C4-2B (cell line): ENCODE measurements around the gene UBD.

ENCODE experiments used
- H3K27ac ChIP-seq: fragments of 450-650 bp; 2 replicates; pipeline ENCODE4 v1.5.1; 2017
- CTCF ChIP-seq: fragments of 450-650 bp; conservative IDR thresholded peaks from 2 replicates; pipeline ENCODE4 v1.5.1; 2017; ENCODE audit warnings: mild to moderate bottlenecking
- ZFX ChIP-seq: fragments of 450-650 bp; IDR thresholded peaks from 2 replicates; pipeline ENCODE4 v1.6.1; 2017

UBD gene

DNA sequence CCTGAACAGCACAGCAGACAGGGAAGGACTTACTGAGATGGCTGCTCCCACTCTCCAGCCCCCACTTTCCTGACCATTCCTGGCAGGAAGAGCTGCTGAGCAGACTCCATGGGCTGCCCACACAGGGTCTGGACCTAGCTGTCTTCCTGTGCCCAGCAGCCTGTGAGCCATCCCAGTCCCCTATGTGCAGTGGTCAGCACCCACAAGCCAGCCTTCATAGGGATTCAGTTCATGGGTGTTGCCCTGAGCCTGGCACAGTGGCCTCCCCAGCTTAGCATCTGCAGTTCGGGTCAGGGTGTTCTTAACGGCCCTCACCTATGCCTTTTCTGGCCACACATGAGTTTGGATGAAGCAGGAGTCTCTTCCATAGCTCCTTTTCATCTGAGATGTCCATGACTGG, 32.0 kb downstream of the UBD start:
- H3K27ac ChIP-seq, result no peak overlapping the region
- no peak for TF ChIP-seq ZFX
- TF ChIP-seq CTCF, result no peak

- H3K27ac ChIP-seq, result no peak overlapping the region
- TF ChIP-seq ZFX, result no peak
- TF ChIP-seq CTCF, result no peak
Observed at GRCh38 chr6:29527126-29527525, 32.4 kb downstream of the UBD start.

DNA sequence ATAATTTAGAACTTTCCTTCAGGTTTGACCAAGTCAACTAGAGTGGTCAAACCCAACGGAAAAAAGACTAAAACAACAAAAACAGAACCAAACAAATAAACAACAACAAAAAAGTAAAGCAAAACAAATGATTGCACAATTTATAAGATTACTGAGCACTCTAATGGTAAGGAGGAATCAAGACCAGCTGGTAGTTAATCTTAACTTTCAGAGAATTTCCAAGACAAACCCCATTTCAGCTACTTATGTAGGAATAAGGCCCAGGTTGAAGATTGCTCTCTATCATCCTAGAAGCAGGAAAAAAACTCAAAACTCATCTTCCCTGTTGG, 34.3 kb downstream of the UBD start:
- H3K27ac ChIP-seq, result no peak overlapping the region
- TF ChIP-seq ZFX (no peak), CTCF (no peak)

- H3K27ac ChIP-seq, result no peak overlapping the region
- TF ChIP-seq CTCF, result no peak
- TF ChIP-seq ZFX, result no peak
Observed at GRCh38 chr6:29524444-29525310, 34.9 kb downstream of the UBD start.

DNA sequence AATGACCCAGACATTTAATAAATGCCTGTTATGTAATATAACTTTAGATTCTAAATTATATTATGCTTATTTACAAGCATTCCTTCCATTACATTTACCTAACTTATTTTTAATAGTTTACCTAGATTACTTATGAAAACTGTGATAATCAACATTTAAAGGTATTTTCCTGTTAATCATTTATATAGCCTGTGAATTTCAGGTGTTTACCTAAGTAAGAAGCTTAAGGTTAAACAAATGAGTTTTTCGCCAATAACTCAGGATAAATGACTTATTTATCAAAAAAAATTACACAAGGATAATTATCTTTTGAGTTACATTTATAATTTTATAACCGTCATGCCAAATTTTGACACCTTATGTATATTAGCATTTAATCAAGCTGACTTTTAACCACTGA, 35.5 kb downstream of the UBD start:
- H3K27ac ChIP-seq, result no peak overlapping the region
- TF ChIP-seq ZFX (no peak), CTCF (no peak)

DNA sequence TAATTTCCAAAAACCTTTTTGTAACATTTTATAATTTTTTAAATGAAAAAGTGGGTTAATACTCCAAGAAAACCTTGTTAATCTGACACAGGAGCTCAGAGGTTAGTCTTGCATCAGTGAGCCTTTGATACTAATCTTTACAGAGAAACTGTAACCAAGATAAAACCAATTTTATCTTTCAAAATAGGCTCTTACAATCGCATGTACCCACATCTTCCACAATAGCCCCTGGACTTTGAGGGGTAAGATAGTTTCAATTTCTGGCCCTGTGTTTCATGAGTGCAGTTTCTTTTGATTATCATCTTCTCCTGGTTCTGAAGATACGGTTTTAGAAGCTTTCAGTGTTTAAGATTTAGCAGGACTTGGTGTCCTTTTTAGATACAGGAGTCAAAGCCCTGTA, 37.3 kb downstream of the UBD start:
- TF ChIP-seq CTCF, result no peak
- no peak for TF ChIP-seq ZFX

DNA sequence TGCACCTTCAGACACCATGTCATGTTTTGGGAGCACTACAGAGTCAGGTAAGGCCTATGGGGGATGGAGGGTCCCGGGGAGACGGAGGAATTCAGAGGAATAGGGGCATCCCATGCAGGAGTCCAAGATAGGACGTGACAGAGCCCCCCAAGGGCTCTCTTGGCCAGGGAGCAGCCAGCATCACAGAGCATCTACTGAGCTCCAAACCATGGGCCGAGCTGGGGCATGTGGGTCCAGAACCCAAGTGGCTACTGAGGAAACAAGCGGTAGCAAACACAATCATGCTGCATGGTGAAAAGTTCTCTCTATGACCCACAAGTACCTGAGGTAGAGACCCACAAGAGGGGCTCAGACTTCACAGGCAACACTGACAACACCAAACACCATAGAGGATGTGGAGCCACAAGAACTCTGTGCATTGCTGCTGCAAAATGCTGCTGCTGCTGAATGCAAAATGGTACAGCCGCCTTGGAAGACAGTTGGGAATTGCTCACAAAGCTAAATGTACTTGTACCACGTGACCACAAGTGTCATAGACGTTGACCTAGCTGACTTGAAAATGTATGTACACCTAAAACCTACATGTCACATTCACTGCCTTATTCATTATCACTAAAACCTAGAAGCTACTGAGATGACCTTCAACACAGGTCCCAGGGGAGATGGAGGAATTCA, 38.4 kb downstream of the UBD start:
- no peak for TF ChIP-seq ZFX
- no peak overlapping the region for H3K27ac ChIP-seq

More for the DNA sequence above, 37.3 kb downstream of the UBD start:
- no peak overlapping the region for H3K27ac ChIP-seq
